ENCODE measurements around the gene FGFBP3. TPM values are rescaled to one million over a fixed set of nuclear protein-coding genes. Genes with fewer than 3 reads are reported as not detected.

Gene FGFBP3
- polyA plus RNA-seq, 2 of the 4 experiments (the other 2 are of a cell fraction): 0.70 to 2.7 TPM

DNA sequence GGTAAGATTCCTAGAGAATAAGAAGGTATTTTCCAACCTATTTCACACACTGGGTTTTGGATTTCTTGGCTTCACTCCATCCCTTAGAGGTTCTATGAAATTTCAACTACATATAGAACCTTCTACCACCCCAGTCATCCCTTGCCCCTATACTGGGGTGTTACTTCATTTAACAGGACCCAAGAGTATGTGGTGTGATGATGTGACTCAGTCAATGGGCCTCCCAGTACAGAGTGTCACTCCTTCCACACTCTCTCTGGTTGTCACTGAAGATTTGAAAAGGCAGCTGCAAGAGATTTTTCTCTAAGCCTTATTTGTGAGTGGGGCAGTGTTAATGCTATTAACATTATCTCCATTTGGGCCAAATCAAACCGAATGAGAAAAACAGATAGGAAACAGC lies 33.5 kb downstream of the FGFBP3 start:
- H3K4me2 ChIP-seq: no peak overlapping the region
- ATAC-seq (no peak), FAIRE-seq (no peak), DNase-seq (ENCODE audit: low read depth in 1 of 2, low spot score in 1 of 2) (no peak)
- no peaks in the 10 kb centered on the region for H3K4me1 ChIP-seq
- POLR2A ChIA-PET: no interaction called here
- CTCF ChIA-PET: no interaction called here
- H3K27ac ChIP-seq: no peak overlapping the region
- TF ChIP-seq, protein P1, sequence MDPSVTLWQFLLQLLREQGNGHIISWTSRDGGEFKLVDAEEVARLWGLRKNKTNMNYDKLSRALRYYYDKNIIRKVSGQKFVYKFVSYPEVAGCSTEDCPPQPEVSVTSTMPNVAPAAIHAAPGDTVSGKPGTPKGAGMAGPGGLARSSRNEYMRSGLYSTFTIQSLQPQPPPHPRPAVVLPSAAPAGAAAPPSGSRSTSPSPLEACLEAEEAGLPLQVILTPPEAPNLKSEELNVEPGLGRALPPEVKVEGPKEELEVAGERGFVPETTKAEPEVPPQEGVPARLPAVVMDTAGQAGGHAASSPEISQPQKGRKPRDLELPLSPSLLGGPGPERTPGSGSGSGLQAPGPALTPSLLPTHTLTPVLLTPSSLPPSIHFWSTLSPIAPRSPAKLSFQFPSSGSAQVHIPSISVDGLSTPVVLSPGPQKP (IDR thresholded peaks at IDR 0.05; ENCODE audit: low read depth, low read length): no peak
- TF ChIP-seq BHLHE40 (IDR thresholded peaks at IDR 0.05; ENCODE audit: low read depth, low read length) (no peak), SREBF2 (IDR thresholded peaks at IDR 0.05) (no peak), EHMT2 (IDR thresholded peaks at IDR 0.05; ENCODE audit: low read depth) (no peak), FOSL2 (IDR thresholded peaks at IDR 0.05) (no peak), FOSL2 (CRISPR knock-in tag; IDR thresholded peaks at IDR 0.05) (no peak), NR3C1 (IDR thresholded peaks at IDR 0.05) (no peak), FOSB (CRISPR knock-in tag; IDR thresholded peaks at IDR 0.05) (no peak), ZSCAN20 (CRISPR knock-in tag; IDR thresholded peaks at IDR 0.05) (no peak), CBX8 (IDR thresholded peaks at IDR 0.05) (no peak), POLR2A (IDR thresholded peaks at IDR 0.05; ENCODE audit: low read length) (no peak), HEYL (CRISPR knock-in tag; IDR thresholded peaks at IDR 0.05) (no peak)
- TF ChIP-seq, protein P2, sequence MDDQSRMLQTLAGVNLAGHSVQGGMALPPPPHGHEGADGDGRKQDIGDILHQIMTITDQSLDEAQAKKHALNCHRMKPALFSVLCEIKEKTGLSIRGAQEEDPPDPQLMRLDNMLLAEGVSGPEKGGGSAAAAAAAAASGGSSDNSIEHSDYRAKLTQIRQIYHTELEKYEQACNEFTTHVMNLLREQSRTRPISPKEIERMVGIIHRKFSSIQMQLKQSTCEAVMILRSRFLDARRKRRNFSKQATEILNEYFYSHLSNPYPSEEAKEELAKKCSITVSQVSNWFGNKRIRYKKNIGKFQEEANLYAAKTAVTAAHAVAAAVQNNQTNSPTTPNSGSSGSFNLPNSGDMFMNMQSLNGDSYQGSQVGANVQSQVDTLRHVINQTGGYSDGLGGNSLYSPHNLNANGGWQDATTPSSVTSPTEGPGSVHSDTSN (IDR thresholded peaks at IDR 0.05): no peak
- no peak overlapping the region for H3K4me3 ChIP-seq
- H3K9me3 ChIP-seq: no peaks in the 10 kb centered on the region
- WGBS (ENCODE audit: missing lambda C conversion rate): 92% methylated on average over 1 of the region's 1 CpG

DNA sequence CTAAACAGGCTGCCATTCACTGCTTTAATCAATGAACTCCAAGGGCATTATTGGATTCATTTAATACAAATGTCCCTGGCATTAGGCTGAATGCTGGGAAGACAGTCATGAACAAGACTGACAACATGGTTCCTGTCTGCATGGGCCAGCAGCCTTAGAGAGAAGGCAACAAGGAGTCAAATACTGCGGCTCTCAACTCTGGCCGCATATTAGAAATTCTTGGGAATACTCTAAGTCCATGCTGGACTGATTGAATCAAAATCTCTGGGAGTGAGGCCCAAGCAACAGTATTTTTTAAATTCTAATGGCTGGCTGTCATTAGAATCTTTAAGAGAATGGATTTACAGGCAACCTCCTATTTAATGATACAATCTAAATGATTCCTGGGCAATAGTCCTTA lies 34.1 kb downstream of the FGFBP3 start:
- H3K4me3 ChIP-seq: no peak overlapping the region

DNA sequence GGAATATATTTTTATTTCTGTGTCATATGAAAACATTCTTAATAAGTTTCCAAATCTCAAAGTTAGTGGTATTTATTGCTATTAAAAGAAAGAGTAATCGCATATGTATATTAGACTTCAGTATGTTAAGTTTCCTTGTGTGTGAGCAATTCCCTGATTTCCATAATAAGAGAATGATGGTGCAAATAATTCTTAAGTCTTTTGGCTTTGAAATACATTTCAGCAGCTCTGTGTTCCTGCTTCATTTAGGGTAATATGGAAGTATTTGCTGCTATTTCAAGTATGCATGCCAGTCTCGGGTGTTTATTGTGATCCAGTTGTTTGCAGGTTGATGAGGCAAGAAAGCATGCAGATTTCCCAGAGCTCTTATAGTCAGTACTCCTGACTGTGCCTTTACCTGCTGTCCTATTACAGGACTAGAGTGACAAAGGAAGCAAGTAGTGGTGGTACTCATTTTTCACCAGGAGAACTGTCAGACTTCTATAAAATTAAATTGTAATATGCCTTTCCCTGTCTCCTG lies 43.7 kb downstream of the FGFBP3 start:
- DNase-seq (ENCODE audit: low read depth in 1 of 2, low spot score in 1 of 2): no peak
- Histone ChIP-seq H3K4me3 (no peak overlapping the region), H3K9me3 (no peaks in the 10 kb centered on the region), H3K4me1 (no peaks in the 10 kb centered on the region), H3K4me2 (no peak overlapping the region), H3K27ac (no peak overlapping the region)
- ChIA-PET POLR2A (no interaction called here), CTCF (interaction anchor here (1.1 kb wide), 1 partner anchor 8 kb away, joined by 3 read pairs; no protein-coding TSS in a partner anchor)
- no peak for FAIRE-seq
- 88% methylated on average over 2 of the region's 2 CpGs for WGBS (ENCODE audit: missing lambda C conversion rate)
- ATAC-seq: no peak
- no peak for TF ChIP-seq HOXB5 (CRISPR knock-in tag; IDR thresholded peaks at IDR 0.05)
- no peak for TF ChIP-seq MAFK (IDR thresholded peaks at IDR 0.05; ENCODE audit: partially characterized antibody)
- TF ChIP-seq, protein P3, sequence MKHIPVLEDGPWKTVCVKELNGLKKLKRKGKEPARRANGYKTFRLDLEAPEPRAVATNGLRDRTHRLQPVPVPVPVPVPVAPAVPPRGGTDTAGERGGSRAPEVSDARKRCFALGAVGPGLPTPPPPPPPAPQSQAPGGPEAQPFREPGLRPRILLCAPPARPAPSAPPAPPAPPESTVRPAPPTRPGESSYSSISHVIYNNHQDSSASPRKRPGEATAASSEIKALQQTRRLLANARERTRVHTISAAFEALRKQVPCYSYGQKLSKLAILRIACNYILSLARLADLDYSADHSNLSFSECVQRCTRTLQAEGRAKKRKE (CRISPR knock-in tag; IDR thresholded peaks at IDR 0.05; ENCODE audit: low read depth): no peak
- no peak for TF ChIP-seq ZNF302 (CRISPR knock-in tag; IDR thresholded peaks at IDR 0.05)
- no peak for TF ChIP-seq RAD21 (conservative IDR thresholded peaks at IDR 0.05 in 1 of 2, IDR thresholded peaks at IDR 0.05 in 1 of 2)
- TF ChIP-seq NPAS2 (CRISPR knock-in tag; IDR thresholded peaks at IDR 0.05; ENCODE audit: borderline replicate concordance): no peak
- TF ChIP-seq, protein P4, sequence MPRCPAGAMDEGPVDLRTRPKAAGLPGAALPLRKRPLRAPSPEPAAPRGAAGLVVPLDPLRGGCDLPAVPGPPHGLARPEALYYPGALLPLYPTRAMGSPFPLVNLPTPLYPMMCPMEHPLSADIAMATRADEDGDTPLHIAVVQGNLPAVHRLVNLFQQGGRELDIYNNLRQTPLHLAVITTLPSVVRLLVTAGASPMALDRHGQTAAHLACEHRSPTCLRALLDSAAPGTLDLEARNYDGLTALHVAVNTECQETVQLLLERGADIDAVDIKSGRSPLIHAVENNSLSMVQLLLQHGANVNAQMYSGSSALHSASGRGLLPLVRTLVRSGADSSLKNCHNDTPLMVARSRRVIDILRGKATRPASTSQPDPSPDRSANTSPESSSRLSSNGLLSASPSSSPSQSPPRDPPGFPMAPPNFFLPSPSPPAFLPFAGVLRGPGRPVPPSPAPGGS (IDR thresholded peaks at IDR 0.05): no peak
- TF ChIP-seq PHF8 (IDR thresholded peaks at IDR 0.05; ENCODE audit: borderline replicate concordance, low read depth): no peak
- TF ChIP-seq, protein P5, sequence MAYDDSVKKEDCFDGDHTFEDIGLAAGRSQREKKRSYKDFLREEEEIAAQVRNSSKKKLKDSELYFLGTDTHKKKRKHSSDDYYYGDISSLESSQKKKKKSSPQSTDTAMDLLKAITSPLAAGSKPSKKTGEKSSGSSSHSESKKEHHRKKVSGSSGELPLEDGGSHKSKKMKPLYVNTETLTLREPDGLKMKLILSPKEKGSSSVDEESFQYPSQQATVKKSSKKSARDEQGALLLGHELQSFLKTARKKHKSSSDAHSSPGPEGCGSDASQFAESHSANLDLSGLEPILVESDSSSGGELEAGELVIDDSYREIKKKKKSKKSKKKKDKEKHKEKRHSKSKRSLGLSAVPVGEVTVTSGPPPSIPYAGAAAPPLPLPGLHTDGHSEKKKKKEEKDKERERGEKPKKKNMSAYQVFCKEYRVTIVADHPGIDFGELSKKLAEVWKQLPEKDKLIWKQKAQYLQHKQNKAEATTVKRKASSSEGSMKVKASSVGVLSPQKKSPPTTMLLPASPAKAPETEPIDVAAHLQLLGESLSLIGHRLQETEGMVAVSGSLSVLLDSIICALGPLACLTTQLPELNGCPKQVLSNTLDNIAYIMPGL (CRISPR knock-in tag; IDR thresholded peaks at IDR 0.05; ENCODE audit: borderline replicate concordance): no peak
- TF ChIP-seq ZSCAN20 (CRISPR knock-in tag; IDR thresholded peaks at IDR 0.05): no peak
- TF ChIP-seq NFE2L2 (conservative IDR thresholded peaks at IDR 0.05; ENCODE audit: low read length): no peak
- TF ChIP-seq EP300 (IDR thresholded peaks at IDR 0.05): no peak

More for the DNA sequence above, 34.1 kb downstream of the FGFBP3 start:
- TF ChIP-seq RNF2 (IDR thresholded peaks at IDR 0.05; ENCODE audit: borderline replicate concordance, low read depth) (no peak), HEYL (CRISPR knock-in tag; IDR thresholded peaks at IDR 0.05) (no peak), EHMT2 (IDR thresholded peaks at IDR 0.05; ENCODE audit: low read depth) (no peak), SMC3 (IDR thresholded peaks at IDR 0.05) (no peak), CEBPB (IDR thresholded peaks at IDR 0.05) (no peak), MAZ (IDR thresholded peaks at IDR 0.05; ENCODE audit: borderline replicate concordance, low read depth, low read length) (no peak)
- H3K27ac ChIP-seq: no peak overlapping the region
- POLR2A ChIA-PET: no interaction called here
- ATAC-seq (no peak), DNase-seq (ENCODE audit: low read depth in 1 of 2, low spot score in 1 of 2) (no peak), FAIRE-seq (no peak)
- no peaks in the 10 kb centered on the region for H3K4me1 ChIP-seq
- H3K9me3 ChIP-seq: no peaks in the 10 kb centered on the region
- H3K4me2 ChIP-seq: no peak overlapping the region
- CTCF ChIA-PET: no interaction called here
- 97% methylated on average over 2 of the region's 2 CpGs for WGBS (ENCODE audit: missing lambda C conversion rate)

Data from A549 (cell line).